HL-60 (cell line): ENCODE measurements around the gene RAD1.

Source experiments
- DNase-seq, 2 experiments: peaks; one replicate each; pipeline ENCODE4 v3.0.0-alpha.2; 2010 to 2020; ENCODE audit warnings: low read depth in 1 of 2, low spot score in 1 of 2
- H3K27ac ChIP-seq: fragments of 250-450 bp; sonication (Bioruptor Pico); replicated peaks from 2 replicates; pipeline ENCODE4 v1.5.1; 2020; ENCODE audit warnings: mild to moderate bottlenecking, moderate library complexity
- H3K27me3 ChIP-seq: fragments of 250-450 bp; sonication (Bioruptor Pico); 2 replicates; pipeline ENCODE4 v1.5.1; 2021; ENCODE audit warnings: mild to moderate bottlenecking, moderate library complexity; ENCODE audit not compliant: insufficient read depth, poor library complexity, severe bottlenecking
- H3K4me3 ChIP-seq: replicated peaks from 2 replicates; pipeline ENCODE4 v1.5.1; 2011; ENCODE audit warnings: mild to moderate bottlenecking, control low read depth, low read length; ENCODE audit not compliant: insufficient read depth
- GABPA ChIP-seq: IDR thresholded peaks from 2 replicates; pipeline ENCODE4 v1.6.1; 2012; ENCODE audit warnings: low read depth
- POLR2AphosphoS5 ChIP-seq: IDR thresholded peaks from 2 replicates; pipeline ENCODE4 v1.6.1; 2012; ENCODE audit warnings: low read depth
- SPI1 ChIP-seq: IDR thresholded peaks from 2 replicates; pipeline ENCODE4 v1.6.1; 2012; ENCODE audit warnings: low read depth, mild to moderate bottlenecking, borderline replicate concordance
- TF ChIP-seq, protein P1 (sequence below): IDR thresholded peaks from 2 replicates; pipeline ENCODE4 v1.6.1; 2012; ENCODE audit warnings: low read depth; ENCODE audit not compliant: insufficient replicate concordance
- TF ChIP-seq, protein P2 (sequence below): IDR thresholded peaks from one replicate; pipeline ENCODE4 v1.5.1; 2011; ENCODE audit warnings: low read length, control low read depth, inconsistent platforms; ENCODE audit not compliant: insufficient read depth

RAD1 gene

DNA sequence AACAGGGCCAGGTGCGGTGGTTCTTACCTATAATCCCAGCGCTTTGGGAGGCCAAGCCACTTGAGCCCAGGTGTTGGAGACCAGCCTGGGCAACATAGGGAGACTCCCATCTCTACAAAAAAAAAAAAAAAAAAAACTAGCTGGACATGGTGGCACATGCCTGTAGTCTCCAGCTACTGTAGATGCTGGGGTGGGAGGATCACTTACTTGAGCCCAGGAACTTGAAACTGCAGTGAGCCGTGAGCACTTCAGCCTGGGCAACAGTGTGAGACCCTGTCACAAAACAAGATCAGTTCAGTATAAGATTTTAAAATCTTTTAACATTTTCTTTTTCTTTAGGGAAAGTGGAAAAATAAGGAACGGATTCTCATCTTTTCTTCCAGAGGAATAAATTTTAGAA is 2.7 kb upstream of the RAD1 start:
- Histone ChIP-seq H3K27me3 (no peaks in the 10 kb centered on the region), H3K4me3 (peak overlapping the region; percentile 75), H3K27ac (no peak overlapping the region)
- TF ChIP-seq, protein P1, sequence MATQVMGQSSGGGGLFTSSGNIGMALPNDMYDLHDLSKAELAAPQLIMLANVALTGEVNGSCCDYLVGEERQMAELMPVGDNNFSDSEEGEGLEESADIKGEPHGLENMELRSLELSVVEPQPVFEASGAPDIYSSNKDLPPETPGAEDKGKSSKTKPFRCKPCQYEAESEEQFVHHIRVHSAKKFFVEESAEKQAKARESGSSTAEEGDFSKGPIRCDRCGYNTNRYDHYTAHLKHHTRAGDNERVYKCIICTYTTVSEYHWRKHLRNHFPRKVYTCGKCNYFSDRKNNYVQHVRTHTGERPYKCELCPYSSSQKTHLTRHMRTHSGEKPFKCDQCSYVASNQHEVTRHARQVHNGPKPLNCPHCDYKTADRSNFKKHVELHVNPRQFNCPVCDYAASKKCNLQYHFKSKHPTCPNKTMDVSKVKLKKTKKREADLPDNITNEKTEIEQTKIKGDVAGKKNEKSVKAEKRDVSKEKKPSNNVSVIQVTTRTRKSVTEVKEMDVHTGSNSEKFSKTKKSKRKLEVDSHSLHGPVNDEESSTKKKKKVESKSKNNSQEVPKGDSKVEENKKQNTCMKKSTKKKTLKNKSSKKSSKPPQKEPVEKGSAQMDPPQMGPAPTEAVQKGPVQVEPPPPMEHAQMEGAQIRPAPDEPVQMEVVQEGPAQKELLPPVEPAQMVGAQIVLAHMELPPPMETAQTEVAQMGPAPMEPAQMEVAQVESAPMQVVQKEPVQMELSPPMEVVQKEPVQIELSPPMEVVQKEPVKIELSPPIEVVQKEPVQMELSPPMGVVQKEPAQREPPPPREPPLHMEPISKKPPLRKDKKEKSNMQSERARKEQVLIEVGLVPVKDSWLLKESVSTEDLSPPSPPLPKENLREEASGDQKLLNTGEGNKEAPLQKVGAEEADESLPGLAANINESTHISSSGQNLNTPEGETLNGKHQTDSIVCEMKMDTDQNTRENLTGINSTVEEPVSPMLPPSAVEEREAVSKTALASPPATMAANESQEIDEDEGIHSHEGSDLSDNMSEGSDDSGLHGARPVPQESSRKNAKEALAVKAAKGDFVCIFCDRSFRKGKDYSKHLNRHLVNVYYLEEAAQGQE, result no peak
- TF ChIP-seq POLR2AphosphoS5, result no peak
- no peak for TF ChIP-seq GABPA
- TF ChIP-seq SPI1, result no peak
- TF ChIP-seq, protein P2, sequence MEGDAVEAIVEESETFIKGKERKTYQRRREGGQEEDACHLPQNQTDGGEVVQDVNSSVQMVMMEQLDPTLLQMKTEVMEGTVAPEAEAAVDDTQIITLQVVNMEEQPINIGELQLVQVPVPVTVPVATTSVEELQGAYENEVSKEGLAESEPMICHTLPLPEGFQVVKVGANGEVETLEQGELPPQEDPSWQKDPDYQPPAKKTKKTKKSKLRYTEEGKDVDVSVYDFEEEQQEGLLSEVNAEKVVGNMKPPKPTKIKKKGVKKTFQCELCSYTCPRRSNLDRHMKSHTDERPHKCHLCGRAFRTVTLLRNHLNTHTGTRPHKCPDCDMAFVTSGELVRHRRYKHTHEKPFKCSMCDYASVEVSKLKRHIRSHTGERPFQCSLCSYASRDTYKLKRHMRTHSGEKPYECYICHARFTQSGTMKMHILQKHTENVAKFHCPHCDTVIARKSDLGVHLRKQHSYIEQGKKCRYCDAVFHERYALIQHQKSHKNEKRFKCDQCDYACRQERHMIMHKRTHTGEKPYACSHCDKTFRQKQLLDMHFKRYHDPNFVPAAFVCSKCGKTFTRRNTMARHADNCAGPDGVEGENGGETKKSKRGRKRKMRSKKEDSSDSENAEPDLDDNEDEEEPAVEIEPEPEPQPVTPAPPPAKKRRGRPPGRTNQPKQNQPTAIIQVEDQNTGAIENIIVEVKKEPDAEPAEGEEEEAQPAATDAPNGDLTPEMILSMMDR, result no peak
- no peak for DNase-seq

DNA sequence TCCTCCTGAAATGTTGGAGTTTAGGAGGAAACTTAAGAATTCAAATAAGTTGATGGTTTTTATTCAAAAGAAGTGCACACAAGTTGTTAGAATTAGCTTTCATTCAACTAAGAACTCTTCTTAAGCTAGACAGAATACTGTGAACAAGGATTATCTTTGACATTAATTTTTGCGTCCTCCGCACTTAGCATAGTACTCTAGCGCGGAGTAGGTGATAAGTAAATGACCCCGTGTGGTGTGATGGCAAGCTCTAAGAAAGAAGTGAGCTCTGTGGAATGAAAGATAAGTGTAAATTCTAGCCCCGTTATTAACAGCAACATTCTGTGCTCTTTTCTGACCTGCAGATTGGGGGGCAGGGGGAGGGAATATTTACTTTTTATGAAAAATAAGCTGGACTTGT is 1.2 kb upstream of the RAD1 start:
- Histone ChIP-seq H3K27me3 (no peaks in the 10 kb centered on the region), H3K4me3 (peak overlapping the region; percentile 75), H3K27ac (peak overlapping the region; percentile 93)
- TF ChIP-seq, protein P2, result no peak
- no peak for TF ChIP-seq GABPA
- TF ChIP-seq, protein P1, result no peak
- TF ChIP-seq POLR2AphosphoS5, result no peak
- no peak for TF ChIP-seq SPI1
- DNase-seq, result no peak

DNA sequence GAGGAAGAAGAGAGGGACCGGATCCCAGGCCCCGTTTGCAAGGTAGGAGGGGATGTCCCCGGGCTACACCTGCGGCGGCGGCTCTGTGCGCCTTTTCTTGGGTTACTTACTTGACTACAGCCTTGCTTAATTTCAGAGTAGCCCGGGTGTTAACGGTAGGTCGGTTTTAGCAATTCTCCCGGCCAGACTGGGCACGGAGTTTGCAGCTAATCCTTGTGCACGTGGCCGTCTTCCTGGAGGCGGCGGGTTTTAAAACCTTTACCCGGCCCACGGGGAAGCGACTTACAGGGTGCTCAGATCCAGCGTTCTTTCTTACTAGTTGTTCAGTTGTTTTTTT is 520 bp upstream of the RAD1 start:
- Histone ChIP-seq H3K27me3 (no peaks in the 10 kb centered on the region), H3K4me3 (peak overlapping the region; percentile 75), H3K27ac (peak overlapping the region; percentile 93)
- TF ChIP-seq SPI1 (no peak), GABPA (no peak), POLR2AphosphoS5 (no peak)
- TF ChIP-seq, protein P1, result no peak
- TF ChIP-seq, protein P2, result no peak
- peak in 1 of 2 experiments; percentile 11 for DNase-seq
